HEK293 (cell line): Measurements from ENCODE around the gene ARHGAP45.

Experiments used
- CTCF ChIA-PET: fragments of 350-600 bp; formaldehyde crosslinking; extraction: SDS; loops from one replicate; lab custom pipeline; 2021; ENCODE audit warnings: antibody characterized with exemption; lab: Yijun Ruan, JAX
- POLR2A ChIA-PET: fragments of 300-600 bp; formaldehyde crosslinking; extraction: SDS; loops from one replicate; lab custom pipeline; 2020; ENCODE audit warnings: antibody characterized with exemption, inconsistent platforms; lab: Yijun Ruan, JAX
- H3K27ac ChIP-seq: fragments of 200-500 bp; sonication (Bioruptor generic); 2 replicates; pipeline ENCODE4 v1.5.1; 2014; ENCODE audit warnings: low read depth, low read length, control low read depth, inconsistent platforms; ENCODE audit errors: extremely low read depth
- H3K36me3 ChIP-seq, 2 experiments: fragments of 200-500 bp in 1 of 2; sonication (Bioruptor generic) in 1 of 2; 1 replicate in 1 of 2; 2 replicates in 1 of 2; pipeline ENCODE4 v1.5.1; 2014 to 2017; ENCODE audit warnings: inconsistent platforms in 2 of 2, low read length in 2 of 2; ENCODE audit not compliant: control insufficient read depth in 2 of 2, insufficient read depth in 1 of 2
- H3K4me1 ChIP-seq: fragments of 200-500 bp; sonication (Bioruptor generic); 2 replicates; pipeline ENCODE4 v1.5.1; 2014; ENCODE audit warnings: mild to moderate bottlenecking, low read length, inconsistent platforms; ENCODE audit not compliant: control insufficient read depth, insufficient read depth
- H3K4me3 ChIP-seq: 2 replicates; pipeline ENCODE4 v1.5.1; 2011; ENCODE audit warnings: low read depth, mild to moderate bottlenecking, control low read depth, low read length, moderate library complexity
- H3K9me3 ChIP-seq: fragments of 200-500 bp; sonication (Bioruptor generic); 2 replicates; pipeline ENCODE4 v1.5.1; 2014; ENCODE audit warnings: low read depth, low read length, inconsistent platforms; ENCODE audit not compliant: control insufficient read depth, insufficient read depth
- KLF10 ChIP-seq: fragments of 450-650 bp; IDR thresholded peaks from 2 replicates; pipeline ENCODE4 v1.5.1; 2018; ENCODE audit warnings: missing biosample characterization, mild to moderate bottlenecking, missing genetic modification characterization
- KLF9 ChIP-seq: fragments of 450-650 bp; formaldehyde crosslinking; IDR thresholded peaks from 2 replicates; pipeline ENCODE4 v1.5.1; 2016; ENCODE audit warnings: missing biosample characterization, missing genetic modification characterization, low read depth
- ZBTB7A ChIP-seq: fragments of 450-650 bp; formaldehyde crosslinking; IDR thresholded peaks from 2 replicates; pipeline ENCODE4 v1.5.1; 2016; ENCODE audit warnings: low read depth, missing biosample characterization, missing genetic modification characterization
- ZFP3 ChIP-seq: fragments of 450-650 bp; formaldehyde crosslinking; IDR thresholded peaks from 2 replicates; pipeline ENCODE4 v1.5.1; 2016; ENCODE audit warnings: low read depth, missing biosample characterization, missing genetic modification characterization
- ZFP37 ChIP-seq: fragments of 450-650 bp; formaldehyde crosslinking; IDR thresholded peaks from 2 replicates; pipeline ENCODE4 v1.5.1; 2016; ENCODE audit warnings: missing biosample characterization, missing genetic modification characterization
- ZNF114 ChIP-seq: fragments of 450-650 bp; formaldehyde crosslinking; IDR thresholded peaks from 2 replicates; pipeline ENCODE4 v1.5.0; 2017; ENCODE audit warnings: missing biosample characterization, missing genetic modification characterization
- ZNF133 ChIP-seq: fragments of 450-650 bp; formaldehyde crosslinking; IDR thresholded peaks from 2 replicates; pipeline ENCODE4 v1.5.1; 2016; ENCODE audit warnings: missing biosample characterization, missing genetic modification characterization
- ZNF146 ChIP-seq: fragments of 450-650 bp; formaldehyde crosslinking; IDR thresholded peaks from 2 replicates; pipeline ENCODE4 v1.5.1; 2016; ENCODE audit warnings: missing biosample characterization, missing genetic modification characterization
- ZNF2 ChIP-seq: fragments of 450-650 bp; formaldehyde crosslinking; IDR thresholded peaks from 2 replicates; pipeline ENCODE4 v1.5.1; 2016; ENCODE audit warnings: missing biosample characterization, missing genetic modification characterization
- ZNF202 ChIP-seq: fragments of 450-650 bp; formaldehyde crosslinking; IDR thresholded peaks from 2 replicates; pipeline ENCODE4 v1.5.1; 2016; ENCODE audit warnings: missing biosample characterization, missing genetic modification characterization, borderline replicate concordance
- ZNF398 ChIP-seq: fragments of 450-650 bp; formaldehyde crosslinking; IDR thresholded peaks from 2 replicates; pipeline ENCODE4 v1.5.1; 2017; ENCODE audit warnings: missing biosample characterization, missing genetic modification characterization
- ZNF404 ChIP-seq: fragments of 450-650 bp; formaldehyde crosslinking; IDR thresholded peaks from 2 replicates; pipeline ENCODE4 v1.5.1; 2017; ENCODE audit warnings: missing biosample characterization, missing genetic modification characterization
- ZNF449 ChIP-seq: fragments of 450-650 bp; formaldehyde crosslinking; IDR thresholded peaks from 2 replicates; pipeline ENCODE4 v1.5.1; 2017; ENCODE audit warnings: missing biosample characterization, mild to moderate bottlenecking, missing genetic modification characterization, moderate library complexity
- ZNF530 ChIP-seq: fragments of 450-650 bp; formaldehyde crosslinking; IDR thresholded peaks from 2 replicates; pipeline ENCODE4 v1.5.1; 2016; ENCODE audit warnings: low read depth, missing biosample characterization, missing genetic modification characterization
- ZNF639 ChIP-seq: fragments of 450-650 bp; formaldehyde crosslinking; IDR thresholded peaks from 2 replicates; pipeline ENCODE4 v1.5.1; 2016; ENCODE audit warnings: missing biosample characterization, missing genetic modification characterization
- ZNF768 ChIP-seq: fragments of 450-650 bp; formaldehyde crosslinking; IDR thresholded peaks from 2 replicates; pipeline ENCODE4 v1.5.1; 2018; ENCODE audit warnings: missing biosample characterization, mild to moderate bottlenecking, missing genetic modification characterization
- ZNF777 ChIP-seq: fragments of 450-650 bp; formaldehyde crosslinking; IDR thresholded peaks from 2 replicates; pipeline ENCODE4 v1.5.1; 2017; ENCODE audit warnings: missing biosample characterization, missing genetic modification characterization, borderline replicate concordance
- ZNF843 ChIP-seq: fragments of 450-650 bp; formaldehyde crosslinking; IDR thresholded peaks from 2 replicates; pipeline ENCODE4 v1.5.1; 2016; ENCODE audit warnings: missing biosample characterization, missing genetic modification characterization
- ZSCAN16 ChIP-seq: fragments of 450-650 bp; formaldehyde crosslinking; IDR thresholded peaks from 2 replicates; pipeline ENCODE4 v1.5.1; 2016; ENCODE audit warnings: missing biosample characterization, missing genetic modification characterization
- TF ChIP-seq, protein P1 (sequence below): fragments of 450-650 bp; formaldehyde crosslinking; IDR thresholded peaks from 2 replicates; pipeline ENCODE4 v1.5.1; 2016; ENCODE audit warnings: missing biosample characterization, missing genetic modification characterization

Gene ARHGAP45

DNA sequence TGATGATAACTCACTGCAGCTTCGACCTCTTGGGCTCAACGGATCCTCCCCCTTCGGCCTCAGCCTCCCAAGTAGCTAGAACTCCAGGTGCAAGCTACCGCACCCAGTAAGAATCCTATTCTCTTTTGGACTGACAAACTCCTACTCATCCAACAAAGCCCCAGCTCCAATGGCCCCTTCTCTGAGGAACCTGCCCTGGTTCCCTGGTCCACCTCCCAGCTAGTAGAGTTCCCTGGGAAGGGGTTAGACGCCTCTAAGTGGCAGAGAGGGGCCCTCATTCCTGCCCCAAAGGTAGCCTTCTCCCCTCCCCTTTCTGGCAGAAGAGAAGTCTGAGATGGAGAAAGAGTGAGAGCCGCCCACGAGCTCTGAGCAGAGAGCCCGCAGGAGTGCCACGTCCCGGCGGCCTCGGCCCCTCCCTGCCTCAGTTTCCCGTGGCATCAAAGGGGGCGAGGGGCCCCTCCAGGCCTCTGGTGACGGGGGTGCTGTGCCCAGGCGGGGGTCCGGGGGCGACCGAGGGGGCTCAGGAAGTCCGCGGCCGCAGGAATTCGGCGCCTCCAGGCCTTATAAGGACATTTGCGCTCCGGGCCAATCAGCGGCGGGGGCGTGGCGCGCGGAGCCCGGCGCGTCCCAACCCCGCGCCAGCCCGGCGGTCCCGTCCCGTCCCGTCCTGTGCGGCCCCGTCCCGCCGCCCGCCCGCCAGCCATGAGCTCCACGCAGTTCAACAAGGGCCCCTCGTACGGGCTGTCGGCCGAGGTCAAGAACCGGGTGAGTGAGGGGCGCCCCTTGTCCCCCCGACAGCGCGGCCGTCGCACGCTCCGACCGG, 40.8 kb upstream of the ARHGAP45 start, which contains the start of gene CNN2 (continued):
- TF ChIP-seq ZNF2: no peak
- TF ChIP-seq ZFP37: no peak
- TF ChIP-seq KLF10: peak; percentile 91
- peak; percentile 100 for TF ChIP-seq ZFP3 (tag by site-specific recombination)
- peak; percentile 48 for TF ChIP-seq KLF9 (tag by site-specific recombination)
- TF ChIP-seq, protein P1, sequence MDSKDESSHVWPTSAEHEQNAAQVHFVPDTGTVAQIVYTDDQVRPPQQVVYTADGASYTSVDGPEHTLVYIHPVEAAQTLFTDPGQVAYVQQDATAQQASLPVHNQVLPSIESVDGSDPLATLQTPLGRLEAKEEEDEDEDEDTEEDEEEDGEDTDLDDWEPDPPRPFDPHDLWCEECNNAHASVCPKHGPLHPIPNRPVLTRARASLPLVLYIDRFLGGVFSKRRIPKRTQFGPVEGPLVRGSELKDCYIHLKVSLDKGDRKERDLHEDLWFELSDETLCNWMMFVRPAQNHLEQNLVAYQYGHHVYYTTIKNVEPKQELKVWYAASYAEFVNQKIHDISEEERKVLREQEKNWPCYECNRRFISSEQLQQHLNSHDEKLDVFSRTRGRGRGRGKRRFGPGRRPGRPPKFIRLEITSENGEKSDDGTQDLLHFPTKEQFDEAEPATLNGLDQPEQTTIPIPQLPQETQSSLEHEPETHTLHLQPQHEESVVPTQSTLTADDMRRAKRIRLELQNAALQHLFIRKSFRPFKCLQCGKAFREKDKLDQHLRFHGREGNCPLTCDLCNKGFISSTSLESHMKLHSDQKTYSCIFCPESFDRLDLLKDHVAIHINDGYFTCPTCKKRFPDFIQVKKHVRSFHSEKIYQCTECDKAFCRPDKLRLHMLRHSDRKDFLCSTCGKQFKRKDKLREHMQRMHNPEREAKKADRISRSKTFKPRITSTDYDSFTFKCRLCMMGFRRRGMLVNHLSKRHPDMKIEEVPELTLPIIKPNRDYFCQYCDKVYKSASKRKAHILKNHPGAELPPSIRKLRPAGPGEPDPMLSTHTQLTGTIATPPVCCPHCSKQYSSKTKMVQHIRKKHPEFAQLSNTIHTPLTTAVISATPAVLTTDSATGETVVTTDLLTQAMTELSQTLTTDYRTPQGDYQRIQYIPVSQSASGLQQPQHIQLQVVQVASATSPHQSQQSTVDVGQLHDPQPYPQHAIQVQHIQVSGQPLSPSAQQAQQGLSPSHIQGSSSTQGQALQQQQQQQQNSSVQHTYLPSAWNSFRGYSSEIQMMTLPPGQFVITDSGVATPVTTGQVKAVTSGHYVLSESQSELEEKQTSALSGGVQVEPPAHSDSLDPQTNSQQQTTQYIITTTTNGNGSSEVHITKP (tag by site-specific recombination): peak; percentile 89
- TF ChIP-seq ZNF146: no peak

DNA sequence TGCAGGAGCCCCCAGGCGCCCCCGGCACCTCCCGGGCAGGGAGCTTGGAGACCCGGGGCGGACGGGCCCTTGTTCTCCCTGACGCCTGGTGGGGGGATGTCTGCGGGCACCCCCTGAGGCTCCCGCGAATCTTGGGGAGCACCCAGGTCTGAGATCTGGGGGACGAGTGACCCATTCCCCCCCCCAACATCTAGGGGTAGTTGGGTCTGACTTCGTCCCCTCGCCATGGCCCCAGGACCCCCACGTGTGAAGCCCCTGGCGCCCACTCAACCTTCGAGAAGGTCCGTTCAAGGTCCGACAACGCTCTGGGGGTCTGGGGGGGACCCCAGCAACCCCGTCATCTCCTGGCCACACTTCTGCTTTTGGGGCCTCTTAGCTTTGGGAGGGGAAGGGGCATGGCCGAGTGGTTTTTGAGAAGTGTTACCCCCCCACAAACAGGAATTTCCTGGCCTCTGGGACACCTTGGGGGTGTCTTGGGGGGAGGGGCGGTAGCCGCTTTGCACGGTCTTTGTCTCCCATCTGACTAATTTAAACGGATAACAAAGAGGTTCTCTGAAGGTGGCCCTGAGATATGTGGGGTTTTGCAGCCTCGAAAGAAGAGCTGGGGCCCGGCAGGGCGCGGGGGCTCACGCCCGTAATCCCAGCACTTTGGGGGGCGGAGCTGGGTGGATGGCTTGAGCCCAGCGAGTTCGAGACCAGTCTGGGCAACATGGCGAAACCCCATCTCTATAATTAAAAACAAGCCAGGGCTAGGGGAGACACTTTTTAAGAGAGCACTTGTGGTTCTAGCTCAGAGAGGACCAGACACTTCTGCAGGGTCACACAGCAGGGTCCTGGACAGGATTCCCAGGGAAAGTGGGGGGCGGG, 40.0 kb upstream of the ARHGAP45 start:
- peak overlapping the region; percentile 47; the same call in 1 of the 2 replicates for H3K27ac ChIP-seq
- POLR2A ChIA-PET: interaction anchor here (0.6 to 6.2 kb wide), 9 partner anchors 10 to 387 kb away, joined by 3 to 60 read pairs (median 8); partner anchors contain the start of genes ABCA7, CIRBP and GPX4
- H3K9me3 ChIP-seq: no peaks in the 10 kb centered on the region
- CTCF ChIA-PET: interaction anchor here (0.6 to 2.6 kb wide), 3 partner anchors 38 to 377 kb away, joined by 3 to 11 read pairs (median 3); no protein-coding TSS in a partner anchor
- H3K4me3 ChIP-seq: peak overlapping the region; percentile 55
- H3K36me3 ChIP-seq: no peaks in the 10 kb centered on the region
- peaks cover 5% of the 10 kb centered on the region; the same call in 1 of the 2 replicates for H3K4me1 ChIP-seq
- TF ChIP-seq ZSCAN16 (tag by site-specific recombination) (no peak), ZNF133 (tag by site-specific recombination) (no peak), KLF9 (tag by site-specific recombination) (peak; percentile 24; the same call in 1 of the 2 replicates), ZNF404 (no peak), ZNF639 (tag by site-specific recombination) (peak; percentile 15; the same call in 1 of the 2 replicates), ZNF114 (no peak), ZNF768 (tag by site-specific recombination) (peak; percentile 97; the same call in 1 of the 2 replicates), ZNF777 (peak; percentile 81; the same call in 1 of the 2 replicates), ZFP3 (tag by site-specific recombination) (peak; percentile 34; the same call in 1 of the 2 replicates), ZBTB7A (tag by site-specific recombination) (peak; percentile 79), ZNF398 (tag by site-specific recombination) (peak; percentile 34; the same call in 1 of the 2 replicates), ZNF843 (no peak), ZNF202 (tag by site-specific recombination) (no peak), ZNF449 (no peak), ZNF530 (tag by site-specific recombination) (peak; percentile 71; the same call in 1 of the 2 replicates)
- TF ChIP-seq, protein P1 (tag by site-specific recombination): peak; percentile 29; the same call in 1 of the 2 replicates
